Right atrium auricular region (tissue), 2 donors: Measurements from ENCODE around the gene TRPT1. TPM values are rescaled to one million over a fixed set of nuclear protein-coding genes. Genes with fewer than 3 reads are reported as not detected.

Experiments
- DNase-seq: peaks from one replicate; pipeline ENCODE4 v3.0.0-alpha.2; 2019; ENCODE audit warnings: low spot score
- H3K27ac ChIP-seq, 2 donors: fragments of 200-600 bp; sonication (generic); 1 replicate in 1 of 2; 2 replicates in 1 of 2; pipeline ENCODE4 v1.5.1; 2016 to 2019
- H3K27me3 ChIP-seq, 2 donors: fragments of 200-600 bp; sonication (generic); one replicate each; pipeline versions ENCODE4 v1.5.1 to v1.6.0; 2017 to 2019
- H3K36me3 ChIP-seq: fragments of 200-600 bp; sonication (generic); one replicate; pipeline ENCODE4 v1.5.1; 2016
- H3K4me1 ChIP-seq, 2 donors: fragments of 200-600 bp; sonication (generic); one replicate each; pipeline versions ENCODE4 v1.5.1 to v1.6.0; 2017 to 2019
- H3K4me3 ChIP-seq, 2 donors: fragments of 200-600 bp; sonication (generic); 1 replicate in 1 of 2; 2 replicates in 1 of 2; pipeline ENCODE4 v1.5.1; 2017 to 2019; ENCODE audit warnings: mild to moderate bottlenecking in 1 of 2, moderate library complexity in 1 of 2
- H3K9me3 ChIP-seq, 2 donors: fragments of 200-600 bp; sonication (generic); one replicate each; pipeline ENCODE4 v1.5.1; 2019
- total RNA-seq, 2 donors: library from RNA; depleted of rRNA; stranded (reverse); fragments of >200 nt; gene quantifications; one replicate each; pipeline ENCODE4 v1.1.0, GENCODE V29; 2016
- TF ChIP-seq, protein P1 (sequence below), 2 donors: fragments of 200-600 bp; sonication (generic); IDR thresholded peaks; one replicate each; pipeline ENCODE4 v1.5.1; 2019; ENCODE audit warnings: antibody characterized with exemption in 2 of 2

The TRPT1 gene
- total RNA-seq, 2 donors from 2014 or later, result 86.0 to 95.8 TPM

GRCh38 chr11:64244966-64245365 lies 19.0 kb upstream of the TRPT1 start:
- H3K4me1 ChIP-seq, result peaks cover 0 to 51% of the 10 kb centered on the region in 2 donors
- peak overlapping the region; percentile 74 to 82 for H3K4me3 ChIP-seq
- H3K27ac ChIP-seq, result peak overlapping the region; percentile 88 to 91
- H3K9me3 ChIP-seq, result no peaks in the 10 kb centered on the region
- DNase-seq, result no peak
- peaks cover 10% of the 10 kb centered on the region for H3K36me3 ChIP-seq
- no peaks in the 10 kb centered on the region for H3K27me3 ChIP-seq
- TF ChIP-seq, protein P1, sequence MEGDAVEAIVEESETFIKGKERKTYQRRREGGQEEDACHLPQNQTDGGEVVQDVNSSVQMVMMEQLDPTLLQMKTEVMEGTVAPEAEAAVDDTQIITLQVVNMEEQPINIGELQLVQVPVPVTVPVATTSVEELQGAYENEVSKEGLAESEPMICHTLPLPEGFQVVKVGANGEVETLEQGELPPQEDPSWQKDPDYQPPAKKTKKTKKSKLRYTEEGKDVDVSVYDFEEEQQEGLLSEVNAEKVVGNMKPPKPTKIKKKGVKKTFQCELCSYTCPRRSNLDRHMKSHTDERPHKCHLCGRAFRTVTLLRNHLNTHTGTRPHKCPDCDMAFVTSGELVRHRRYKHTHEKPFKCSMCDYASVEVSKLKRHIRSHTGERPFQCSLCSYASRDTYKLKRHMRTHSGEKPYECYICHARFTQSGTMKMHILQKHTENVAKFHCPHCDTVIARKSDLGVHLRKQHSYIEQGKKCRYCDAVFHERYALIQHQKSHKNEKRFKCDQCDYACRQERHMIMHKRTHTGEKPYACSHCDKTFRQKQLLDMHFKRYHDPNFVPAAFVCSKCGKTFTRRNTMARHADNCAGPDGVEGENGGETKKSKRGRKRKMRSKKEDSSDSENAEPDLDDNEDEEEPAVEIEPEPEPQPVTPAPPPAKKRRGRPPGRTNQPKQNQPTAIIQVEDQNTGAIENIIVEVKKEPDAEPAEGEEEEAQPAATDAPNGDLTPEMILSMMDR (IDR thresholded peaks at IDR 0.05), result no peak

GRCh38 chr11:64244107-64244506 lies 18.1 kb upstream of the TRPT1 start:
- DNase-seq, result no peak
- peaks cover 10% of the 10 kb centered on the region for H3K36me3 ChIP-seq
- TF ChIP-seq, protein P1 (IDR thresholded peaks at IDR 0.05), result no peak
- no peak overlapping the region for H3K4me3 ChIP-seq
- H3K4me1 ChIP-seq, result peaks cover 0 to 54% of the 10 kb centered on the region in 2 donors
- no peaks in the 10 kb centered on the region for H3K27me3 ChIP-seq
- H3K27ac ChIP-seq, result no peak overlapping the region
- no peaks in the 10 kb centered on the region for H3K9me3 ChIP-seq

DNA sequence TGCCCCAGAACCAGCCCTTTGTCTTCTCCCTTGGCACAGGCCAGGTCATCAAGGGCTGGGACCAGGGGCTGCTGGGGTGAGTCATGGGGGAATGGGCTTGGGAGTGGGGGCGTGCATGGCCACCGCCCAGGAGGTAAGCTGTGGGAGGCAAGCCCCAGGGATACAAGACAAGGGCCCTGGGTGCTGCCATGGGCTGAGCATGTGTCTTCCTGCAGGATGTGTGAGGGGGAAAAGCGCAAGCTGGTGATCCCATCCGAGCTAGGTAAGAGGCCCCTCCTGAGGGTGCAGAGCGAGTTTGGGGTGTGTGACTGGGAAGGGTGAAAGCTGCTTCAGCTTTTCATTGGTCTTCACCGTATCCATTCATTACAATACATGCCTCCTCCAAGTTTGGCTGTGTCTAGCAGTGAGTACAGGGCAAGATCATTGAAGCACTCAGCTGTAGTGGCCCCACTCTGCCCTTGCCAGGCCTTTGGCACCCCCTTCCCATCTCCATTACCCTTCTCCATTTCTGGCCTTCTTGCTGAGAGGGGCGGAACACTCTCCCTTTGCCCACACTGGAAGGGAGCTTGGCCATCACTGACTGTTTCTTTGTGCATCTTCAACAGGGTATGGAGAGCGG lies 17.4 kb upstream of the TRPT1 start:
- H3K4me1 ChIP-seq, result peaks cover 0 to 54% of the 10 kb centered on the region in 2 donors
- H3K4me3 ChIP-seq, result no peak overlapping the region
- TF ChIP-seq, protein P1 (IDR thresholded peaks at IDR 0.05), result no peak
- DNase-seq, result no peak
- no peaks in the 10 kb centered on the region for H3K9me3 ChIP-seq
- peak overlapping the region in 1 of 2 donors; percentile 97 for H3K27ac ChIP-seq
- no peaks in the 10 kb centered on the region for H3K27me3 ChIP-seq
- peaks cover 10% of the 10 kb centered on the region for H3K36me3 ChIP-seq

DNA sequence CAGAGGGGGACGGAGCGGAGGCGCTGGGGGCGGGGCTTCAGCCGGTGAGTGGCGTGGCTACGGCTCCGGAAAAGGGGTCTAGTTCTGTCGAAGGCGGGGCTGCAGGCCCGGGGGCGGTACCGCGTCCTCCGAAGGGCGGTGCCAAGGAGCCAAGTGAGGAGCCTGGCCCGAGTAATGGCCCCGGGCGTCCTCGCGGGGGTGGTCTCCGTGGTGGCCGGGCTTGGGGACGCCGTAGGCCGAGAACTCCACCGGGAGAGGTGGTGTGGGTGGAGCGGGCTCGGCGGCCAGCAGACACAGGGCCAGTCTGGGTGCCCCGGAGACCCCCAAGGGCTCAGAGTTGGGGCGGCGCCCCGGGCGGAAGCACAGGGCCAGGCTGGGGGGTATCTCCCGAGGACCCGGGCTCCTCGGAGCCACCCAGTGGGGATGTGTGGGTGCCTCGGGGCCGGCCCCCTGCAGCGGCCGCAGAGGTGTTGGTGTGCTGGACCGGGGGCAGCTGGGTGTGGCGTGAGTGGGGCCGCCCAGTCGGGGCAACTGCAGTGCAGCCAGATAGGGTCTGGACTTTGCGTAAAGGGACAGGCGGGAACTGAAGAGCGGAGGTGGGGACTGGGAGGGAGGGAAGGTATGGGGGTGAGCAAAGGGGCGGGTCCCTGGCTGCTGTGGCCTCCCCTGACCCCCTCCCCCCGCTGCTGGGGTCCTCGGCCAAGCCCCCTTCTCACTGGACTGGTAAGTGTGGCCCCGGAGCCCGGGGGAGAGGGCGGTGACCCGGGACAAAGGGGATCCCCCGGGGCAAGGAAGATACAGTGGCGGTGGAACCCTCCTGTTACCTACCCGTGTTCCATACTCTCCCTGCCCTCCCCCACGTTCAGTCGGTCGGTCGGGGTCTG lies 15.7 kb upstream of the TRPT1 start:
- no peaks in the 10 kb centered on the region for H3K9me3 ChIP-seq
- no peak for DNase-seq
- H3K4me1 ChIP-seq, result peaks cover 0 to 55% of the 10 kb centered on the region in 2 donors

DNA sequence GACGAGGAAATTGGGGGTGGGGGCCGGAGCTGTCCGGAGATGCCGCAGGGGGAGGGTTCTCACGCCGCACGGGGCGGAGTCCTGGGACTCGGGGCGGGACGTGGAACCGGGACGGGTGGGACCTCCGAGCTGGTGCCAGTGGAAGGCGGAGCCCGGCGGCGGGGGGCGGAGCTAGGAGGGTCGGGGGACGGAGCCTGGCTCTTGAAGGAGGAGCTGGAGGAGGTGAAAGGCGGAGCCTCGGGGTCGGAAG lies 15.2 kb upstream of the TRPT1 start:
- TF ChIP-seq, protein P1 (IDR thresholded peaks at IDR 0.05), result no peak
- DNase-seq, result peak; percentile 100
- H3K27me3 ChIP-seq, result no peaks in the 10 kb centered on the region
- H3K36me3 ChIP-seq, result peaks cover 12% of the 10 kb centered on the region
- peaks cover 0 to 59% of the 10 kb centered on the region in 2 donors for H3K4me1 ChIP-seq
- H3K27ac ChIP-seq, result peak overlapping the region; percentile 97 to 99
- no peaks in the 10 kb centered on the region for H3K9me3 ChIP-seq
- peak overlapping the region; percentile 59 to 85 for H3K4me3 ChIP-seq

More for the DNA sequence above, 15.7 kb upstream of the TRPT1 start:
- Histone ChIP-seq H3K27me3 (no peaks in the 10 kb centered on the region), H3K36me3 (peaks cover 10% of the 10 kb centered on the region), H3K27ac (peak overlapping the region; percentile 97 to 99), H3K4me3 (peak overlapping the region; percentile 75 to 85)
- TF ChIP-seq, protein P1 (IDR thresholded peaks at IDR 0.05), result no peak
